GM19035 (cell line): ENCODE data around the gene NTHL1.

Experiments used
- ATAC-seq: cut with Tn5 transposase; IDR thresholded peaks from one replicate; pipeline ENCODE4 v1.9.1; 2021; ENCODE audit not compliant: unreplicated experiment

Gene NTHL1

GRCh38 chr16:2047330-2048115 is at the start of gene NTHL1, which contains the start of gene TSC2:
Gene NTHL1 (minus strand): TSS chr16:2047834. CDS start chr16:2047823, 11 bp downstream.
Gene TSC2 (plus strand): TSS chr16:2047985. CDS start chr16:2048616, 631 bp downstream.
- ATAC-seq, result peak; percentile 93

- ATAC-seq, result no peak
These were observed 49.4 kb upstream of the NTHL1 start for GRCh38 chr16:2096853-2097595.

- ATAC-seq, result no peak
These were observed 48.4 kb upstream of the NTHL1 start for GRCh38 chr16:2095918-2096582.

GRCh38 chr16:2095315-2095853 is 47.8 kb upstream of the NTHL1 start:
- ATAC-seq, result no peak

- ATAC-seq, result no peak
These were observed 46.2 kb upstream of the NTHL1 start for GRCh38 chr16:2093793-2094192.

GRCh38 chr16:2092866-2093265 is 45.2 kb upstream of the NTHL1 start:
- no peak for ATAC-seq

- no peak for ATAC-seq
These were observed 44.6 kb upstream of the NTHL1 start for GRCh38 chr16:2092256-2092620.

GRCh38 chr16:2091547-2092255 is 44.1 kb upstream of the NTHL1 start:
- no peak for ATAC-seq

- ATAC-seq, result no peak
These were observed 43.3 kb upstream of the NTHL1 start for GRCh38 chr16:2090777-2091546.

GRCh38 chr16:2090481-2090776 is 42.8 kb upstream of the NTHL1 start:
- no peak for ATAC-seq

GRCh38 chr16:2089706-2090480 is 42.3 kb upstream of the NTHL1 start:
- ATAC-seq, result no peak

- no peak for ATAC-seq
These were observed 41.2 kb upstream of the NTHL1 start for GRCh38 chr16:2088759-2089358.

GRCh38 chr16:2087748-2088631 is 40.4 kb upstream of the NTHL1 start:
- ATAC-seq, result no peak

- no peak for ATAC-seq
These were observed 39.4 kb upstream of the NTHL1 start for GRCh38 chr16:2086812-2087747.

GRCh38 chr16:2086106-2086742 is 38.6 kb upstream of the NTHL1 start:
- no peak for ATAC-seq

- no peak for ATAC-seq
These were observed 38.0 kb upstream of the NTHL1 start for GRCh38 chr16:2085669-2086068.
